OCI-LY3 (cell line): ENCODE results near the gene FMR1NB.

Source experiments
- H2AFZ ChIP-seq: fragments of 200-600, 300-600 bp; shearing (Covaris generic); 2 replicates; pipeline ENCODE4 v1.6.0; 2014; ENCODE audit warnings: antibody characterized with exemption, low read depth, low read length
- H3K27ac ChIP-seq: fragments of 200-600, 300-600 bp; sonication (generic); 2 replicates; pipeline ENCODE4 v1.5.1; 2014; ENCODE audit warnings: mild to moderate bottlenecking, low read length, moderate library complexity, mixed read lengths
- H3K27me3 ChIP-seq: fragments of 200-600, 300-600 bp; sonication (generic); 2 replicates; pipeline ENCODE4 v1.6.1; 2014; ENCODE audit warnings: low read depth, low read length, mixed read lengths
- H3K36me3 ChIP-seq: fragments of 200-600, 300-600 bp; sonication (generic); replicated peaks from 2 replicates; pipeline ENCODE3; 2014; ENCODE audit warnings: low read depth, low read length, mixed read lengths
- H3K4me1 ChIP-seq: fragments of 300-600, 200-600 bp; sonication (generic); 2 replicates; pipeline ENCODE4 v1.6.1; 2014; ENCODE audit warnings: low read length, mixed read lengths
- H3K4me2 ChIP-seq: fragments of 200-600, 300-600 bp; sonication (generic); 2 replicates; pipeline ENCODE4 v1.6.1; 2014; ENCODE audit warnings: low read length, mixed read lengths
- H3K4me3 ChIP-seq: fragments of 300-600, 200-600 bp; sonication (generic); 2 replicates; pipeline ENCODE4 v1.5.1; 2014; ENCODE audit warnings: antibody characterized with exemption, mild to moderate bottlenecking, low read length, moderate library complexity
- H3K79me2 ChIP-seq: fragments of 300-600, 200-600 bp; shearing (Covaris generic); 2 replicates; pipeline ENCODE4 v1.6.1; 2014; ENCODE audit warnings: mild to moderate bottlenecking, low read length, mixed read lengths
- H3K9ac ChIP-seq: fragments of 300-600, 200-600 bp; shearing (Covaris generic); 2 replicates; pipeline ENCODE4 v1.6.0; 2014; ENCODE audit warnings: mild to moderate bottlenecking, low read length, moderate library complexity
- H3K9me3 ChIP-seq: fragments of 200-600, 300-600 bp; shearing (Covaris generic); 2 replicates; pipeline ENCODE4 v1.6.1; 2014; ENCODE audit warnings: low read length, mixed read lengths; ENCODE audit not compliant: insufficient read depth
- H4K20me1 ChIP-seq: fragments of 200-600, 300-600 bp; sonication (generic); 2 replicates; pipeline ENCODE4 v1.6.1; 2016; ENCODE audit warnings: low read length, mixed read lengths; ENCODE audit not compliant: insufficient read depth
- EZH2phosphoT487 ChIP-seq: fragments of 200-600 bp; shearing (Covaris generic); IDR thresholded peaks from 2 replicates; pipeline ENCODE4 v1.6.1; 2018; ENCODE audit warnings: antibody characterized with exemption, mixed run types, low read depth
- TF ChIP-seq, protein P1 (sequence below): fragments of 200-600, 300-600 bp; sonication (generic); IDR thresholded peaks from 2 replicates; pipeline ENCODE4 v1.5.1; 2014; ENCODE audit warnings: antibody characterized with exemption, low read length, low read depth

Gene FMR1NB

DNA sequence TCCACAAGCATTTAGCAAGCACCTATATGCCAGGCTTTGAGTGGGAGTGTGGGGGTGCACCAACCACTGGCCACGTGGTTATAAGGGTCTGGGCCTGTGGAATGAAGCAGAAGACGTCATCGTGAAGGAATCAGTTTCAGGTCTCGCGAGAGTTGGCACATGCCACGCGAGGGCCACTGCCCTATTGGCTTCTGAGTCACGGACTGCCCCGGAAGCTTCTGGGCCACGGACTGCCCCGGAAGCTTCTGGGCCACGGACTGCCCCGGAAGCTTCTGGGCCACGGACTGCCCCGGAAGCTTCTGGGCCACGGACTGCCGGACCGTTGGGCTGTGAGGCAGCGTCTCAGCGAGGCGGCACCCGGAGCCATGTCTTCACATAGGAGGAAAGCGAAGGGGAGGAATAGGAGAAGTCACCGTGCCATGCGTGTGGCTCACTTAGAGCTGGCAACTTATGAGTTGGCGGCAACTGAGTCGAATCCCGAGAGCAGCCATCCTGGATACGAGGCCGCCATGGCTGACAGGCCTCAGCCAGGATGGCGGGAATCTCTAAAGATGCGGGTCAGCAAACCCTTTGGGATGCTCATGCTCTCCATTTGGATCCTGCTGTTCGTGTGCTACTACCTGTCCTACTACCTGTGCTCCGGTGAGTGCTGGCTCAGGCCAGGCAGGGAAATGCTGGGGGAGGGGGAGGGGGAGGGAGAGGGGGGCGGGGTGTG, at the start of gene FMR1NB:
Gene FMR1NB, plus strand, starts transcription at position 300 of the 715 bp plus-strand sequence. Its CDS starts 66 bp downstream, at position 366.
- no peaks in the 10 kb centered on the region for H3K9me3 ChIP-seq
- H3K4me2 ChIP-seq, result no peak within 1 kb of the TSS
- no peak for TF ChIP-seq EZH2phosphoT487
- TF ChIP-seq, protein P1, sequence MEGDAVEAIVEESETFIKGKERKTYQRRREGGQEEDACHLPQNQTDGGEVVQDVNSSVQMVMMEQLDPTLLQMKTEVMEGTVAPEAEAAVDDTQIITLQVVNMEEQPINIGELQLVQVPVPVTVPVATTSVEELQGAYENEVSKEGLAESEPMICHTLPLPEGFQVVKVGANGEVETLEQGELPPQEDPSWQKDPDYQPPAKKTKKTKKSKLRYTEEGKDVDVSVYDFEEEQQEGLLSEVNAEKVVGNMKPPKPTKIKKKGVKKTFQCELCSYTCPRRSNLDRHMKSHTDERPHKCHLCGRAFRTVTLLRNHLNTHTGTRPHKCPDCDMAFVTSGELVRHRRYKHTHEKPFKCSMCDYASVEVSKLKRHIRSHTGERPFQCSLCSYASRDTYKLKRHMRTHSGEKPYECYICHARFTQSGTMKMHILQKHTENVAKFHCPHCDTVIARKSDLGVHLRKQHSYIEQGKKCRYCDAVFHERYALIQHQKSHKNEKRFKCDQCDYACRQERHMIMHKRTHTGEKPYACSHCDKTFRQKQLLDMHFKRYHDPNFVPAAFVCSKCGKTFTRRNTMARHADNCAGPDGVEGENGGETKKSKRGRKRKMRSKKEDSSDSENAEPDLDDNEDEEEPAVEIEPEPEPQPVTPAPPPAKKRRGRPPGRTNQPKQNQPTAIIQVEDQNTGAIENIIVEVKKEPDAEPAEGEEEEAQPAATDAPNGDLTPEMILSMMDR, result no peak
- no peaks in the 10 kb centered on the region for H3K36me3 ChIP-seq
- H3K27me3 ChIP-seq, result no peaks in the 10 kb centered on the region
- H4K20me1 ChIP-seq, result no peaks in the 10 kb centered on the region
- no peaks in the 10 kb centered on the region for H3K4me1 ChIP-seq
- H3K4me3 ChIP-seq, result no peak within 1 kb of the TSS
- no peak within 1 kb of the TSS for H2AFZ ChIP-seq
- no peaks in the 10 kb centered on the region for H3K79me2 ChIP-seq
- H3K9ac ChIP-seq, result no peak within 1 kb of the TSS
- no peak within 1 kb of the TSS for H3K27ac ChIP-seq

DNA sequence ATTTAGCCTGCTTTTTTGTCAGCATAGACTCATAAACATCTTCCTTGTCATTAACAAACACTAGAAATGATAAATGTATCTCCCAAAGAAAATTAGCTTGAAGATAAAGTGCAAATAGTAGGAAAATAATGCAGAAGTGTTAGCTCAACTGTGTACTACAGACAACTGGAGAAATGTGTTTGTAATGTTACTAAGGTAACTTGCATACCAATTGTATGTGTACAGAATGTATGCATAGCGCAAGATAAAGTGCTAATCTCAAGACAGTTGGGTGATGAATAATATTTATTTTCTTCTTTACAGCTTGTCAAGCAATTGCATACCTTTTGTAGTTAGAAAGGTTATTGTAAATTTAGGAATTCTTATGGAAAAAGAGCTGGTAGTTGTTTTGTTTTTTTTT, 47.3 kb upstream of the FMR1NB start:
- Histone ChIP-seq H3K79me2 (no peaks in the 10 kb centered on the region), H3K4me2 (no peak overlapping the region), H3K36me3 (peaks cover 50% of the 10 kb centered on the region), H3K9me3 (no peaks in the 10 kb centered on the region), H4K20me1 (no peaks in the 10 kb centered on the region), H3K27me3 (no peaks in the 10 kb centered on the region), H3K4me3 (no peak overlapping the region), H3K4me1 (no peaks in the 10 kb centered on the region; the same call in 1 of the 2 replicates), H3K27ac (no peak overlapping the region), H3K9ac (no peak overlapping the region), H2AFZ (no peak overlapping the region)
- TF ChIP-seq EZH2phosphoT487, result no peak
- TF ChIP-seq, protein P1, result no peak

GRCh38 chrX:147935156-147935758, 45.9 kb upstream of the FMR1NB start:
- H3K27ac ChIP-seq, result no peak overlapping the region
- no peaks in the 10 kb centered on the region for H3K9me3 ChIP-seq
- H4K20me1 ChIP-seq, result no peaks in the 10 kb centered on the region
- H3K4me2 ChIP-seq, result no peak overlapping the region
- no peaks in the 10 kb centered on the region; the same call in 1 of the 2 replicates for H3K4me1 ChIP-seq
- H3K4me3 ChIP-seq, result no peak overlapping the region
- no peak overlapping the region for H3K9ac ChIP-seq
- no peaks in the 10 kb centered on the region for H3K27me3 ChIP-seq
- no peaks in the 10 kb centered on the region for H3K79me2 ChIP-seq
- no peak overlapping the region for H2AFZ ChIP-seq
- TF ChIP-seq, protein P1, result no peak
- TF ChIP-seq EZH2phosphoT487, result no peak
- H3K36me3 ChIP-seq, result peaks cover 50% of the 10 kb centered on the region

GRCh38 chrX:147945286-147945685, 35.9 kb upstream of the FMR1NB start:
- no peaks in the 10 kb centered on the region for H3K4me1 ChIP-seq
- no peak overlapping the region for H3K4me2 ChIP-seq
- no peak overlapping the region for H3K27ac ChIP-seq
- H4K20me1 ChIP-seq, result no peaks in the 10 kb centered on the region
- no peak overlapping the region for H3K9ac ChIP-seq
- H3K79me2 ChIP-seq, result no peaks in the 10 kb centered on the region
- H2AFZ ChIP-seq, result no peak overlapping the region
- no peaks in the 10 kb centered on the region for H3K9me3 ChIP-seq
- TF ChIP-seq EZH2phosphoT487, result no peak
- TF ChIP-seq, protein P1, result no peak
- H3K27me3 ChIP-seq, result no peaks in the 10 kb centered on the region
- H3K36me3 ChIP-seq, result peaks cover 28% of the 10 kb centered on the region
- no peak overlapping the region for H3K4me3 ChIP-seq
